ENCODE data around the gene LGALS3.
A peak's percentile ranks its signal among the peaks of the same experiment; 100 is the strongest.

Gene LGALS3

DNA sequence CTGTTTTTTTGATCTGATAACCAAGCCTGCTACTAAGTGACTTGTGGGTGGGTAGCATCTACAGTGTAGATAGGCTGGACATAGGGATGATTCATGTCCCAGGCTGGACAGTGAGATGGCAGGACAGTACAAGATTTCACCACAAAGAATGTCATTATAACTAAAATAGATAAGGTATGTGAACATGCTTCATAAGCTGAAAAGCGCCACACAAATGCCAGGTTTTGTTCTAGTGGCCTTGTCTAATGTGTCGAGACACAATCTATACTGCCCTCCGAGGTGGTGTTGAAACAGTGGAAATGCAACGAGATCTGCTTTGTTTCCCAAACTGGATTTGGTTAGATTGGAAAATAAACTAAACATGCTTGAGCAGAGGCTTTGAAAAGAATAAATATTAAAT, 4.4 kb downstream of the LGALS3 start:
- no peak for DNase-seq

DNA sequence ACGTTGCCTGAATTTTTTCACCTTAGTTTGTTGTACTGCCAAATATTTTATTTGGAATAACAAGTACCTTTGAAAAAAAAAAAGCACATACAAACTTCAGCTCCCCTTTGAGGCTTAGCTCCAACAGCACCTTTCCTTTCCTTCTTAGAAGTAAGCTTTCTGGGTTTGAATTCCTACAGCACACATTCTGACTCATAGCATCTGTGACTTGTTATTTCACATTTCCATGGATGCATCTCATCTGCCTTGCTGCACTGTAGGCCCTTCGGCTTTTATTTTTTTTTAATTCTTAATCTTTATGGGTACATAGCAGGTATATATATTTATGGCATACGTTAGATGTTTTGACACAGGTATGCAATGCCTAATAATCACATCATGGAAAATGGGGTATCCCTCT, 7.2 kb downstream of the LGALS3 start:
- no peak for DNase-seq

DNA sequence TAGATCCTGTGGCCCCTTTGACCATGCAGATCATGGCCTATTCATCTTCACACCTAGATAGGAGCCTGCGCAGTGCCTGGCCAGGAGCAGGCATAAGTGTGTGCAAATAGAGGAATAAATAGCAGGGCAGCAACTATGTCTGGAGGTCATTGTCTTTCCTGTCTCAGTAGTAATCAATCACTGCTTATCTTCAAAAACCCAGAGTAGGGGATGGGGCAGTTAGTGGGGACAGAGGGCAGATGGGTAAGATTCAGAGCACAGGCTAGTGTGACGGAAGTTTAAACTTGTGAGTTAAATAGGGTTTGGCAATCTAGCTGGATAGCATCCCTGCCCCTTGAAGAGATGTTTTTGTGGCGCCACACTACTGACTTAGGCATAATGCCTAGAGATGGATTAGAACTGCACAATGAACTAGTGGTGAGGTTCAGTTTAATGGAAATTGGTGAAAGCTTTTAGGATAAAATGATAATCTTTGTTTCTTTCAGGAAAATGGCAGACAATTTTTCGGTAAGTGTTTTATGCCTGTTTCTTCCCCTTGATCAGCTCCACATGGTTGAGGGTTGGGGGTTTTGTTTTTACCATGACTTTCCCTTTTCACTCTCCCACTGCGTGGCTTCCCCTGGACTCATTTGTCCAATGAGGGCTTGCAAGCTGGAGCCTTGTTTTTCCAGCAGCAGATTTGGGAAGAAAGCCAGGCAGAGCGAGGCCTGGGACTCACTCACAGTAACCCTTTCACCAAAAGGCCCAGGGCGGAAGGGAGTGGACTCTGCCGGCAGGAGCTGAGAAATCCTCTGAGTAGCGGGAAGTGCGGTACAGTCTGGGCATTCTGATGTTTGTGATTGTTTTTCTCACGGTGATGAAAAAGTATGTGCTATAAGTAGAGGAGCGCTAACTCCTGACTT, 8.1 kb downstream of the LGALS3 start:
- no peak for DNase-seq

DNA sequence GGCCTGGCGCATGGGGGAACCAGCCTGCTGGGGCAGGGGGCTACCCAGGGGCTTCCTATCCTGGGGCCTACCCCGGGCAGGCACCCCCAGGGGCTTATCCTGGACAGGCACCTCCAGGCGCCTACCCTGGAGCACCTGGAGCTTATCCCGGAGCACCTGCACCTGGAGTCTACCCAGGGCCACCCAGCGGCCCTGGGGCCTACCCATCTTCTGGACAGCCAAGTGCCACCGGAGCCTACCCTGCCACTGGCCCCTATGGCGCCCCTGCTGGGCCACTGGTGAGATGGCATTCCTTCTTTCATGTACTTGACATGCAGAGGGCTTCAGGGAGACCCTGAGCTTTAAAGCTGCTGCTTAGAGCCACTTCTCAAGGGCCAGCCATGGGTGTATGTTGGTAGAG, 9.0 kb downstream of the LGALS3 start:
- DNase-seq = no peak

DNA sequence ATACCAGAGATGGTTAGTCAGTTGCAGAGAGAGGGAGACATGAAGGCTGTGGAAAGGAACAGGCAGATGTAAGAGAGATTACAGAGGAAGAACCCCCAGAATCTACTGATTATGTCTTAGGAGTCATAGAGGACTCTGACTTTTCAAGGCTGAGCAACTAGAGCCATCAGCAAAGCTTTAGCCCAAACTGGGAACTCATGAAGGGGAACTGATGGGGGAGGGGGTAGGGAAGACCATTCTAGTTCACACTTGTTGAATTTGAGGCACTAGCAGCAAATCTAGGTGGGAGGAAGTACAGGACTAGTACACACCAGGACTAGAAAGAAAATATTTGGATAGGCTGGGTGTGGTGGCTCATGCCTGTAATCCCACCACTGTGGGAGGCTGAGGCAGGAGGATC, 10.1 kb downstream of the LGALS3 start:
- no peak for DNase-seq

DNA sequence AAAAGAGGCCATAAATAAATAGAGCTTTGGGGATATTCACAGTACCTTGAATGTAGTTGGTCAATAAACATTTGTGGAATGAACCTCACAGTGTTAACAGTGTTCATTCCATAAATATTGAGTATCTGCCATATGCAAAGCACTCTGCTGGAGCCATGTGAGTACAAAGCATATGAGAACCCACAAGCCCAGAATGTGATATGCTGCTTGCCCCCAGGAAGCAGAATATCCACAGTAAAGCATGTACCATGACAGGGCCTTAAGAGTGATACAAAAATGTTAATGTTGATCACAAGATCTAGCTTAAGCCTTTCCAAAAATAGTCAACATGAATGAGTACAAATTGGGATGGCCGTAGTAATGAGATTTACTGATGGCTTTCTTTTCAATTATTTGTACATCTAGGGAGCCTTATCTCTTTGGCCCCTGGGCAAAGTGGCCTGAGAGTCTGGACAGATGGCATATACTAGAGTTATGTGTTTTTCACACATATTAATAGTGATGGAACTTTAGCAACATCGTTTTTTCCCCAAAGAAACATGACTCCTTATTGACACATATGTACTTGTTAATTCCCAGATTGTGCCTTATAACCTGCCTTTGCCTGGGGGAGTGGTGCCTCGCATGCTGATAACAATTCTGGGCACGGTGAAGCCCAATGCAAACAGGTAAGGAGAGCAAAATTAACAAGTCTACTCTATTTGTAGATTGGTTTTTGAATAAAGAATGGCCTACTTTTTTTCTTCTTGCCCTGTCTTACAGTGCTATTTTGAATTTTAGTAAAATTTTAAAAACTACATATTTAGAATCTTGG, 10.9 kb downstream of the LGALS3 start:
- no peak for DNase-seq

DNA sequence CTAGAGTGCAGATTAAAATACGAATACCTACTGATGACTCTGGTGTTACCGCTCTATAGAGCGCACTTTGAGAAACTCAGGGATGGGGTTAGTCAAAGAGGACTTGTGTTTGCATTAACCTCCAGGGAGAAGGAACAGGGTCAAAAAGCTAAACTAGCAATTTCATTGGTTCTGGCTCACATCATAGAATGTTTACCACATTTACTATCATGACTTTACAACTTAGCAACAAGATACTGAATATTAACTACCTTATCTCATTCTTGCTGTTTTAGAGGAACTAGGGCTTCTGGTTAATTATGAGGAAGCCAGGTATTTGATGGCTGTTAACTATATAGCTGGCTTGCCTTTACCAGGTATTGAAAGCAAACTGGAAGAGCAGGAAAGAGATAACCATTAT, 12.8 kb downstream of the LGALS3 start:
- no peak for DNase-seq

DNA sequence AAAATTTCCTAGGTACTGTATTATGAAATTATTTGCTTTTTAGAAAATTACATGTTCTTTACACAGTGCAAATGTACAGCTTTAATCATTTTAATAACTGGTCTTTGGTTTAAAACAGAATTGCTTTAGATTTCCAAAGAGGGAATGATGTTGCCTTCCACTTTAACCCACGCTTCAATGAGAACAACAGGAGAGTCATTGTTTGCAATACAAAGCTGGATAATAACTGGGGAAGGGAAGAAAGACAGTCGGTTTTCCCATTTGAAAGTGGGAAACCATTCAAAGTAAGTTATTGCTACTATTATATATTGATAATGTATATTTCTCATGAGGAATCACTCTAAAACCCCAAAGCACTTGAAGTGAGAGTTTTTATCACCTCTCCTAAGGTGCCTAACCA, 13.4 kb downstream of the LGALS3 start:
- DNase-seq = no peak

DNA sequence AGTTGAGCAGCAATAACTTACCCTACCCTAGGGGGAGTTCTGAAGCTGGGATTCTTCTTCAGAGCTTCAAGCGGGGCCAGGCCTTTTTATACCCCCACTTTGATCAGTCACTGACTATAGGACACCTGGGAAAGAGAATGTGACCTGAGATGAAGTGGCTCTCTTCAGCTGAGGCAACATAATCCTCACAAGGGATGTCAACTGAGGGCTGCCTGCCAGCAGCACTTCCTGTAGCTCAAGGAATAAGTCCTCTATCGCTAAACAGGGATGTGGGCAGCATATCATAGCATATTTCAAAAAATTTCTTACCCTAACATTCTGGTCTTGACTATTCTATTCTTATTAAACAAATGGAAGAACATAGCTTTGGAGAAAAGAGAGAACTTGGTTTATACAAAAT, 17.4 kb downstream of the LGALS3 start:
- no peak for DNase-seq

DNA sequence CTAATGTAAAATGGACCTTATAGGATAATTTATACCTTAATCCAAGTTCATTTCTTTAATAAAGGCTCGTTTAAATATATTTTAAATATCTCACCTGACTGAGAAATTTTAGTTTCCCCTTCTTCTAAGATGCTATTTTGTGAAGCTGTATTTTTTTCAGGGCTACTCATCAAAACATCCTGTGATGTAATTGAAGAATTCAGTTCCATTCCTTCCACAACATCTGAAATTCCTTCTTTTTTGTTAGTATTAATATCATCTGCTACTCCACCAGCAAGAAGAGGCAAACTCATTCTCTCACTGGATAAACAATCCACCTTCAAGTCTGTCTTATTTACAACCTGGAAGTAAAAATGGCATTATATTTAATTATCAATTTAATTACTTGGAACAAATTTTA, 22.5 kb downstream of the LGALS3 start:
- no peak for DNase-seq

DNA sequence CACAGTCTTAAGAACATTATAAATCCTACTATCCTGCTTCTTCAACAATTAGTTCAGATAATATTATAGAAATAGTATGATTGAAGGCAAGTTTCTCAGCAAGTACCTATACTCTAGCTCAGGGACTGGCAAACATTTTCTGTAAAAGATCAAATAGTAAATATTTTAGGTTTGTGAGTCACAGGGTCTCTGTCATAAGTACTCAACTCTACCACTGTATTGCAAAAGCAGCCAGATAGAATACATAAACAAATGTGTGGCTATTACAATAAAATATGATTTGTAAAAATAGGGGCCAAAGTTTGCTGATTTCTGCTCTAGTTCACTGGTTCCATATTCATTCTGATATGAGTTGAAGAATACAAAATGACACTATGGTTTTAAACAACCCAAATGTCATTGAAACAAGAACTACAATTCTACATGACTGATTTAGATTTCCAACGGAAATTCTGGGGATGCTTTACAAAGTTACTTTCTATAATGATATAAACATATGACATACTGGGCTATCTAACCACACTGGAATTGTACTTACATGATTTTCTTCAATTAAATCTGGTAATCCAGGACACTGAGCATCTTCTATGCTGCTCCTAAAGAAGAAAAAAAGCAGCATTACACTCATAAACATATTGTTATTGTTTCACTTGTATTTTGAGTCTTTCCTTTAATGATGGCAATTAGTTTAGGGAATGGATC, 23.2 kb downstream of the LGALS3 start:
- no peak for DNase-seq

DNA sequence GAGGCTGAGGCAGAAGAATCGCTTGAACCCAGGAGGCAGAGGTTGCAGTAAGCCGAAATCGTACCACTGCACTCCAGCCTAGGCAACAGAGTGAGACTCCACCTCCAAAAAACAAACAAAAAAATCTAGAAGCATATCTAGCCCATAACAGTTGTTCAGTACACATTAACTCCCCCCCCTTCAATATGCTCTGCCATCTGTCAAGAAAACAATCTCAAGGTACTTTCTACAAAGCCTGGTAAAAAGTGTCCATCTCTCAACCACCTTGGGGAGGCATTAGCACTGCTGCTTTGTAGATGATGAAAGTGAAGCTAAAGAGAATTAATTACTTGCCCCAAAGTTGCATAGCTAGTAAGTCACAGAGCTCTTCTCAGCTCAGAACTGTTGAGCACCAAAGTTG, 24.9 kb downstream of the LGALS3 start:
- no peak for DNase-seq

DNA sequence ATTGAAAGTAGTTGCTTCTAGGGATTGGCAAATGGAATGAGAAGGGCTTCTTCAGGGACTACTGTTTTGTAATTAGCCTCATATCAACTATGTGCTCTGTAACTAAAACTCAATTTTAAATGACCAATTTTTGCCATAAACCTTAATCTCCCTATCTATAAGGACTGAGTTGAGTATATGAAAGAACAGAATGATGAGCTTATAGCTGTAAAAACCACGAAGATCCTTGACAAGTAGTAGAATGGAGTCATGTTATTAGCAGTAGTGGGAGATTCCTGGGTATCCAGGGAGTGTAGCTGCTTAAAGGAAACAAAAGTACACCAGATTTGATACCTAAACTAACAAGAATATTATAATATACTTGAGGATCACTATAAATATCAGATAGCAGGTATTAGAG, 28.0 kb downstream of the LGALS3 start:
- no peak for DNase-seq

DNA sequence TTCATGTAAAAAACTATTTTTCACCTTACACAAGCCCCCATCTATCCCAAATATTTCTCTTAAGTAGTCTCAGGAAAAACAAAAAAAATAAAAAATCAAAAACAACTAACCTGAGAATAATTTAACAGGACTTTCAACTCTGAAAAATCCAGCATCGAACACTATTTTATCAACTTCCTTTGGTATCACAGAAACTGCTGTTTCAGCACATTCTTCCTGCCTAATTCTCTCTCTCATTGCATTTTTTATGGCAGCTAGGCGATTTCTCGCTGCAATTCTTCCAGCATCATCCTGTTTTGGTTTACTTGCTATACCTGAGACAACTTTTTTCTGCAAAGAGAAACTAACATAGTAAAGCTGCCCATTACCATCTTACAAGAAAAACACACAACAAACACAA, 29.4 kb downstream of the LGALS3 start:
- no peak for DNase-seq

DNA sequence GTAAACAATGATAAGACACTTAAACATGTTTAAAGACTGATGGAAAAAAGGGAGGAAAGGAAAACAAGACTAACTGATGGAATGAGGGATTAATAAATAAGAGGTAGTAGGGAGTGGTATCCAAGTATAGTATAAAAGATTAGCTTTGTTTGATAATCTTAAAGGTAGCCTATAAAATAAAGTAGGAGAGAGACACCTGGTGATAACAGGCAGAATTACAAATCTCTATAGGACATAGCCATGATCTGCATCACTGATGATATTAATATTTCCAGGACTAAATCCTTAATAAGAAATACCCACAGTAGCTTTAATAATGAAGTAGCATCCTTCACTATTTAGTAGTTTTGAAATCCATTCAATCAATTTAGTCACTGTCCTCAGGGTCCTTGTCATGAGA, 31.9 kb downstream of the LGALS3 start:
- no peak for DNase-seq

DNA sequence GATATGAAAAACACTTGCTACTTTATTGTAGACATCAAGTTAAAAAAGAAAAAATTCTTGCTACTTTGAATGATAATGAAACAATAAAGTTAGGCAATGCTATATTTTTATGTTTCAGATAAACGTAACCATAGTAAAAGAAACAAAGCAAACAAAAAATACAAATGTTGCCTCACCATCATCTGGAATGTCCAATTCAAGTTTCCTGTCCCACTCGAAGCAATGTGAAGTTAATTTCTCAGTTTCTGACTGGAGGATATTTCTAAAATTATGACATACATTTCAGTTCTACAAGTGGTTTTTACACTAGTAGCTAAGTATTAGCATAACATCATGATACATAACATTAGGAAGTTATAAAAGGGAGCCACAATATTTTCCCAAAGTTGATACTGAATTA, 41.5 kb downstream of the LGALS3 start:
- DNase-seq = no peak

DNA sequence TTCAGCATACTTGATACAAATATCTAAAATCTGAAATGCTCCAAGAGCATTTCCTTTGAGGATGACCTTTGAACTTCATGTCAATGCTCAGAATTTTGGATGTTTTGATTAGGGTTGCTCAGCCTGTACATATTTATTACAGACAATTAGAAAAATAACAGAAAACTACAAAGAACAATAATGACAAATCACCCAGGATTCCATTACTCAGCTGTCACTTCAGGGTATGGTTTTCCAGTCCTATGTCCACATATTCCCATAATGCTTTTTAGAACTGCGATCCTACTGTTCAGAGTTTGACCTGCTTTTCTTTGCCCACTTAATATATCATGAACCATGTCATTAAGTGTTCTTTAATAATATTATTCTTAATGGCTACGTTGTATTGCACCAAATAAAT, 51.0 kb downstream of the LGALS3 start:
- no peak for DNase-seq

DNA sequence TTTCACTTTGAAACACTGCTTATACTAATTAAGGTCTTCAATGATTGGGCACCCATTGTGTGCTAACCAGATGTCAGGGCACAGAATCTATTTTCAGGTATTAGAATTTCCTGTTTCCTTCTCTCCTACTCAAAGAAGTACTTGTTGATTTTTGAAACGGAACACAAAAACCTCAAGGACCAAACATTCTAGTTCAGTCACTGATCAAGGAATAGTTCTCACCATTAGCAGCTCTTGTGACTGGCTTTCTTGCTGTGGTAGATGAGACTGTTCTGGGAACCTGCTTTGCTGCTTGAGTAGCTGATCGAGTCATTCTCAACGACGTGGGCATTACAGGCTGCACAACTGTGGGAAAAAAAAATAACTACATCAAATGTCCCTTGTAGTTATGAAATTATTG, 51.4 kb downstream of the LGALS3 start:
- no peak for DNase-seq

DNA sequence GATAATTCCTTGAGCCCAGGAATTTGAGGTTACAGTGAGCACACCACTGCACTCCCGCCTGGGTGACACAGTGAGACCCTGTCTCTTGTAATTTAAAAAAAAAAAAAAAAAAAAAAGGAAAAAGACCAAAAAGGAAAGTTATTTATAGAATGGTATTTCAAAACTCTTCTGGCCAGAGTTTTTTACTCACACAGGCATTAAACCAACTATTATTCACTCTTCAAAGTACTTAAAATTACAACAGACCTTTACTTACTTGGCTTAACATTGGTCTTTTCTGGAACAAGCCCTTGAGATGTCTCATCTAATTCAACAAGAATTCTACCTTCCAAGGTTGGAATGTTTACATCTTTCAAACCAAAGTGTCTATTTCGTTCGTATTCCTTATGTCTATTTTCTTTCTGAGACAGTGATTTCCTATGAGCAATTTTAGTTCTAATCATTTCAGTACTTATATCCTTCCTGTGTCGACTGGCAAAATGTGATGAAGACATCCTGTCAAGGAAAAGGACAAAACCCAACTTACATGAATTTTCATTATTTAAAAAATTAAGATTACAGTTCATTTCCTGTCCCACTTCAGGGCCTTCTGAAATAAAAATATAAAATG, 59.7 kb downstream of the LGALS3 start:
- DNase-seq = no peak

DNA sequence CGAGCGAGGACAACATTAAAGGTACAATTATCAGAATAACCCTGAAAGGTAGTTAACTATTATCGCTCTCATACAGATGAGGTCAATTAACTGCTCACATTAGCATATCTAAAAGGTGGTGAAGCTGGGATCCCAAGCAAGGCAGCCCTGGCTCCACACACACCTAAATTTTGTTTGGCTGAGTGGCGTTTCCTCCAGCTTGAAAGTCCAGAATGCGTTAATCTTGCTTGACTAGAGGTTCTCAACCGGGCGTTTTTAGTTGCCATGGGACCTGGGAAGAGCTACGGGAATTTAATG, 61.8 kb downstream of the LGALS3 start:
- DNase-seq = no peak

DNA sequence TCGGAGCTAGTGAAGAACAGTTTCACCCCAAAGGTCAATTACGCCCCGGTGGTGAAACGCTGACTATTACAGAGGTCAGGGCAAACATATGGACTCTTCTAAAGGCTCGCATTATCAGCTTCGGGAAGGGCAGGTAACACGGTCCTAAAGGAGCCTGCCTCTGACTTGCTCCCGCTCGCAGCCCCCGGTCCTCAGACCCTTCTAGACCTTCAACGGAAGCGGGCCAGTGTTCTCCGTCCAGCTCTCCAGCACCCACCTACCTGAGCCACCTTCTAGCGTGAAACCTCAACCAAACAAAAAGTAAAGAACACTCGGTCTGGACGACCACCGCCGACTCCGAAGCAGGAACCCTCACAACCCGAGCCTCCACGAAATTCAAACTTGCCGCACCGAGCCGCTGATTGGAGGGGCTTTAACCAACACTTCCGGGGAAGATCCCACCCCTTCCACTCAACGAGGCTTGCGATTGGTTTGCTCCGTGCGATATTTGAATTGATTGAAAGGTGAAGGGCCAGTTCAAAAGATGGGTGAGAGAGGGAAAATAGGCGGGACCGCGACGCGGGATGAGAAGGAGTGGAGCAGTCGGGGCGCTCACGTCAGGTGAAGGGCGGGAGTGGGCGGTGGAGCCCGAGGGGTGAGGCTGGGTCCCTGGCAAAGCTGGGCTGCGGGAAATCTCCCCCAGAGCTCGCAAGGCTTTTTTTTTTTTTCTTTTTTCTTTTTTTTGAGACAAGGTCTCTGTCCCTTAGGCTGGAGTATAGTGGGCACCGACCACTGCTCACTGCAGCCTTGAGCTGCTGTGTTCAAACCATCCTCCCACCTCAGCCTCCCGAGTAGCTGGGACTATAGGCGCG, 62.4 kb downstream of the LGALS3 start, which contains the start of gene DLGAP5:
Gene DLGAP5 (minus strand): TSS at position 383 of the 851 bp plus-strand sequence. CDS start 2,406 bp downstream, outside the sequence.
- DNase-seq = peak; percentile 83

DNA sequence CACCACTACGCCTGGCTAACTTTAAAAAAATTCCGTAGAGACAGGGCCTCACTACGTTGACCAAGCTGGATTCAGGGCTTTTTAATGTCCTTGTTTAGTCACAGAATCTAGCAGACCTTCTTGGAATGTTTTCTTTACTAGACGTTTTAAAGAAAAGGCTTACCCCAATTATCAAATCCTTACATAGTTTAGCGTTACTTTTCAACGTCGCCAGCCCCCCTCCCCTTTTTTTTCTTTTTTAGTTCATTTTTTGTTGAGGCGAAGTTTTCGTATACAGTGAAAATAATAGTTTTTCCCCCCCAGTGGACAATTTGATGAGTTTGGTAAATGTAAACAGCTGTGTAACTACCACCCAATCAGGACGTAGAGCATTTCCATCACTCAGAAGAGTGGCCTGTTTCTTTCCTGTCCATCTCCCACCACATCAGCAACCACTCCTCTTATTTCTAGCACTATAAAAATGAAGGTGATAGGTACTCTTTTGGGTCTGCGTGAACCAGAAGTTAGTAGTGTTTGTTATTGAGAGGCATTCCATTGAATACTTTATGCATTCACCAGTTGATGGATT, 63.1 kb downstream of the LGALS3 start:
- DNase-seq = no peak
